DMS153 (cell line): ENCODE data around the gene DALRD3.

Source experiments
- DNase-seq: peaks from one replicate; lab custom pipeline; 2025; lab: John Stamatoyannopoulos, UW

Gene DALRD3

GRCh38 chr3:49017971-49018706, at the start of gene DALRD3:
DALRD3 (minus strand) TSS chr3:49018580; CDS start chr3:49018564, 16 bp downstream.
- peak; percentile 24 for DNase-seq

GRCh38 chr3:49058011-49058410, 39.6 kb upstream of the DALRD3 start:
- DNase-seq, result no peak

- no peak for DNase-seq
These were observed 38.9 kb upstream of the DALRD3 start for GRCh38 chr3:49057268-49057667.

GRCh38 chr3:49054344-49054862, 36.0 kb upstream of the DALRD3 start:
- no peak for DNase-seq

GRCh38 chr3:49053543-49053942, 35.2 kb upstream of the DALRD3 start:
- DNase-seq, result no peak

- DNase-seq, result no peak
These were observed 16.9 kb upstream of the DALRD3 start for GRCh38 chr3:49035281-49035680.

- DNase-seq, result no peak
These were observed 16.3 kb upstream of the DALRD3 start for GRCh38 chr3:49034650-49035049.

- no peak for DNase-seq
These were observed 14.4 kb upstream of the DALRD3 start for GRCh38 chr3:49032646-49033304.

- DNase-seq, result no peak
These were observed 11.9 kb upstream of the DALRD3 start for GRCh38 chr3:49030321-49030720.

GRCh38 chr3:49029563-49029884, 11.1 kb upstream of the DALRD3 start:
- DNase-seq, result no peak

GRCh38 chr3:49028673-49029562, 10.5 kb upstream of the DALRD3 start, which contains the start of gene IMPDH2:
IMPDH2 (minus strand) TSS chr3:49029398; CDS start chr3:49029350, 48 bp downstream.
- peak; percentile 65 for DNase-seq

GRCh38 chr3:49028298-49028672, 9.9 kb upstream of the DALRD3 start:
- DNase-seq, result no peak

GRCh38 chr3:49027634-49028033, 9.3 kb upstream of the DALRD3 start:
- no peak for DNase-seq

- DNase-seq, result no peak
These were observed 8.2 kb upstream of the DALRD3 start for GRCh38 chr3:49026536-49026935.

GRCh38 chr3:49025793-49026520, 7.6 kb upstream of the DALRD3 start:
- no peak for DNase-seq

GRCh38 chr3:49025005-49025792, 6.8 kb upstream of the DALRD3 start:
- DNase-seq, result no peak

GRCh38 chr3:49024449-49024848, 6.1 kb upstream of the DALRD3 start:
- no peak for DNase-seq

GRCh38 chr3:49023775-49024174, 5.4 kb upstream of the DALRD3 start:
- no peak for DNase-seq

GRCh38 chr3:49022688-49023171, 4.3 kb upstream of the DALRD3 start:
- DNase-seq, result no peak

GRCh38 chr3:49021813-49022687, 3.7 kb upstream of the DALRD3 start, which contains the start of gene NDUFAF3:
NDUFAF3 (plus strand) TSS chr3:49022121; CDS start chr3:49022145, 24 bp downstream.
- DNase-seq, result peak; percentile 68
